Activated T-helper 1 cell treated with anti-CD3 and anti-CD28 coated beads, Interleukin-2, amount 50 U/mL, for 16 hours (primary cell): ENCODE data around the gene NR4A2.
"Not testable (repeated sequence)": the region's sequence is repeated elsewhere in the genome, so short reads cannot be mapped to it uniquely, and the experiment has no call there.

Experiments
- DNase-seq, 2 donors: peaks; one replicate each; pipeline ENCODE4 v3.0.0-alpha.2; 2020; ENCODE audit warnings: low read depth in 1 of 2, low spot score in 1 of 2

The NR4A2 gene

GRCh38 chr2:156322051-156322685, 10.4 kb downstream of the NR4A2 start:
- no peak for DNase-seq

GRCh38 chr2:156321243-156321904, 11.1 kb downstream of the NR4A2 start:
- no peak for DNase-seq

- no peak for DNase-seq
Measured at GRCh38 chr2:156320486-156321098, 11.9 kb downstream of the NR4A2 start.

- no peak for DNase-seq
Measured at GRCh38 chr2:156319811-156320485, 12.6 kb downstream of the NR4A2 start.

- no peak for DNase-seq
Measured at GRCh38 chr2:156317631-156318030, 14.9 kb downstream of the NR4A2 start.

- no peak for DNase-seq
Measured at GRCh38 chr2:156311976-156312375, 20.5 kb downstream of the NR4A2 start.

- DNase-seq, result no peak
Measured at GRCh38 chr2:156310773-156311172, 21.7 kb downstream of the NR4A2 start.

GRCh38 chr2:156309917-156310316, 22.6 kb downstream of the NR4A2 start:
- no peak for DNase-seq

- DNase-seq, result no peak
Measured at GRCh38 chr2:156309167-156309566, 23.4 kb downstream of the NR4A2 start.

- no peak for DNase-seq
Measured at GRCh38 chr2:156306821-156307220, 25.7 kb downstream of the NR4A2 start.

- no peak for DNase-seq
Measured at GRCh38 chr2:156305121-156305520, 27.4 kb downstream of the NR4A2 start.

GRCh38 chr2:156300337-156300736, 32.2 kb downstream of the NR4A2 start:
- DNase-seq, result no peak

GRCh38 chr2:156294945-156295580, 37.5 kb downstream of the NR4A2 start:
- DNase-seq, result no peak

GRCh38 chr2:156293382-156293781, 39.1 kb downstream of the NR4A2 start:
- not testable (repeated sequence) for DNase-seq

- no peak for DNase-seq
Measured at GRCh38 chr2:156279446-156280150, 52.9 kb downstream of the NR4A2 start.
